IMR-90 (cell line): Measurements from ENCODE around the gene ITCH. TPM values are rescaled to one million over a fixed set of nuclear protein-coding genes. Genes with fewer than 3 reads are reported as not detected.

Source experiments
- ATAC-seq: fragments of 200-7000 bp; cut with Tn5 transposase; 2 replicates; pipeline ENCODE4 v1.9.1; 2020; ENCODE audit warnings: low read depth, mild to moderate bottlenecking, moderate library complexity
- BruUV-seq: library from RNA; stranded (reverse); fragments of 400-500 nt; replicated peaks from 2 replicates; lab custom pipeline; 2021; lab: Mats Ljungman, UMichigan
- CTCF ChIA-PET: fragments of 300-600 bp; formaldehyde crosslinking; extraction: SDS; loops from one replicate; lab custom pipeline; 2021; ENCODE audit warnings: antibody characterized with exemption; lab: Yijun Ruan, JAX
- POLR2A ChIA-PET: fragments of 300-600 bp; sonication (Branson Sonifier 250); formaldehyde crosslinking; loops from one replicate; lab custom pipeline; 2022; ENCODE audit warnings: antibody characterized with exemption; ENCODE audit not compliant: unreplicated experiment; lab: Charles Lee
- DNase-seq: peaks from one replicate; pipeline ENCODE4 v3.0.0; 2013
- H2AFZ ChIP-seq: replicated peaks from 2 replicates; pipeline ENCODE3; 2013; ENCODE audit warnings: low read length, mild to moderate bottlenecking; ENCODE audit not compliant: poor library complexity
- H2AK5ac ChIP-seq: 2 replicates; pipeline ENCODE4 v1.6.1; 2013; ENCODE audit warnings: low read depth, low read length, inconsistent platforms
- H2AK9ac ChIP-seq: replicated peaks from 2 replicates; pipeline ENCODE3; 2013; ENCODE audit warnings: mild to moderate bottlenecking, low read depth, low read length, moderate library complexity; ENCODE audit not compliant: poor library complexity
- H2BK120ac ChIP-seq: 2 replicates; pipeline ENCODE4 v1.6.1; 2013; ENCODE audit warnings: low read depth, low read length, inconsistent platforms
- H2BK15ac ChIP-seq: 3 replicates; pipeline ENCODE4 v1.6.1; 2013; ENCODE audit warnings: low read depth, low read length, inconsistent platforms
- H2BK20ac ChIP-seq: 2 replicates; pipeline ENCODE4 v1.6.1; 2013; ENCODE audit warnings: low read depth, mild to moderate bottlenecking, inconsistent platforms, low read length, moderate library complexity
- H2BK5ac ChIP-seq: 2 replicates; pipeline ENCODE4 v1.6.1; 2013; ENCODE audit warnings: mild to moderate bottlenecking, low read depth, low read length, inconsistent platforms; ENCODE audit not compliant: poor library complexity, severe bottlenecking
- H3K14ac ChIP-seq: replicated peaks from 2 replicates; pipeline ENCODE4 v1.6.1; 2013; ENCODE audit warnings: low read depth, low read length, inconsistent platforms
- H3K18ac ChIP-seq: 2 replicates; pipeline ENCODE4 v1.6.1; 2013; ENCODE audit warnings: low read depth, low read length, control low read depth
- H3K23ac ChIP-seq: 2 replicates; pipeline ENCODE4 v1.6.1; 2013; ENCODE audit warnings: low read depth, low read length, inconsistent platforms
- H3K27ac ChIP-seq: 2 replicates; pipeline ENCODE4 v1.5.1; 2013; ENCODE audit warnings: mild to moderate bottlenecking, control low read depth, low read length; ENCODE audit not compliant: insufficient read depth
- H3K27me3 ChIP-seq: 2 replicates; pipeline ENCODE4 v1.6.1; 2013; ENCODE audit warnings: low read length; ENCODE audit not compliant: control insufficient read depth, insufficient read depth
- H3K36me3 ChIP-seq: 2 replicates; pipeline ENCODE4 v1.6.1; 2013; ENCODE audit warnings: low read length, mixed read lengths; ENCODE audit not compliant: control insufficient read depth, insufficient read depth
- H3K4ac ChIP-seq: 2 replicates; pipeline ENCODE4 v1.6.1; 2013; ENCODE audit warnings: low read depth, low read length, inconsistent platforms
- H3K4me1 ChIP-seq: 2 replicates; pipeline ENCODE4 v1.6.1; 2013; ENCODE audit warnings: low read length, mixed read lengths; ENCODE audit not compliant: control insufficient read depth, insufficient read depth
- H3K4me2 ChIP-seq: 2 replicates; pipeline ENCODE4 v1.6.1; 2013; ENCODE audit warnings: low read depth, mild to moderate bottlenecking, control low read depth, low read length, moderate library complexity
- H3K4me3 ChIP-seq: 2 replicates; pipeline ENCODE4 v1.5.1; 2013; ENCODE audit warnings: low read depth, mild to moderate bottlenecking, control low read depth, low read length, moderate library complexity; ENCODE audit not compliant: insufficient read depth
- H3K56ac ChIP-seq: 2 replicates; pipeline ENCODE4 v1.6.1; 2013; ENCODE audit warnings: low read length, inconsistent platforms; ENCODE audit not compliant: insufficient read depth; ENCODE audit errors: extremely low read depth
- H3K79me1 ChIP-seq, 2 experiments: 2 replicates each; pipeline ENCODE4 v1.6.1; 2013; ENCODE audit warnings: low read length in 2 of 2, inconsistent platforms in 1 of 2, low read depth in 1 of 2
- H3K9ac ChIP-seq: 2 replicates; pipeline ENCODE4 v1.6.1; 2013; ENCODE audit warnings: low read depth, low read length, control low read depth
- H3K9me1 ChIP-seq: 2 replicates; pipeline ENCODE4 v1.6.1; 2013; ENCODE audit warnings: low read length, inconsistent platforms; ENCODE audit not compliant: insufficient read depth
- H3K9me3 ChIP-seq: 2 replicates; pipeline ENCODE4 v1.6.1; 2013; ENCODE audit warnings: low read length; ENCODE audit not compliant: control insufficient read depth, insufficient read depth
- H4K20me1 ChIP-seq: 2 replicates; pipeline ENCODE4 v1.6.1; 2013; ENCODE audit warnings: low read length, inconsistent platforms; ENCODE audit not compliant: insufficient read depth
- H4K5ac ChIP-seq: 2 replicates; pipeline ENCODE4 v1.6.1; 2013; ENCODE audit warnings: mild to moderate bottlenecking, low read depth, low read length, control low read depth
- H4K8ac ChIP-seq, 2 experiments: 2 replicates each; pipeline ENCODE4 v1.6.1; 2013; ENCODE audit warnings: low read depth in 2 of 2, low read length in 2 of 2, control low read depth in 1 of 2, inconsistent platforms in 1 of 2
- H4K91ac ChIP-seq: 2 replicates; pipeline ENCODE4 v1.6.1; 2013; ENCODE audit warnings: low read depth, low read length, inconsistent platforms; ENCODE audit not compliant: insufficient read depth
- CEBPB ChIP-seq: IDR thresholded peaks from 2 replicates; pipeline ENCODE4 v1.6.1; 2012; ENCODE audit warnings: low read depth, low read length, improper control_type of control experiment
- FOS ChIP-seq: fragments of 150-350 bp; IDR thresholded peaks from 2 replicates; pipeline ENCODE4 v1.6.1; 2016; ENCODE audit warnings: low read depth, low read length
- MAFK ChIP-seq: IDR thresholded peaks from 2 replicates; pipeline ENCODE4 v1.6.1; 2012; ENCODE audit warnings: low read depth, low read length, improper control_type of control experiment
- MAZ ChIP-seq: IDR thresholded peaks from 2 replicates; pipeline ENCODE4 v1.6.1; 2012; ENCODE audit warnings: low read depth, mild to moderate bottlenecking, low read length, improper control_type of control experiment, moderate library complexity, borderline replicate concordance
- MXI1 ChIP-seq: IDR thresholded peaks from 2 replicates; pipeline ENCODE4 v1.6.1; 2012; ENCODE audit warnings: low read depth, mild to moderate bottlenecking, low read length, moderate library complexity, borderline replicate concordance
- POLR2A ChIP-seq: IDR thresholded peaks from 2 replicates; pipeline ENCODE4 v1.6.1; 2012; ENCODE audit warnings: mild to moderate bottlenecking, low read depth, low read length
- RAD21 ChIP-seq: IDR thresholded peaks from 2 replicates; pipeline ENCODE4 v1.6.1; 2012; ENCODE audit warnings: low read length, improper control_type of control experiment
- RCOR1 ChIP-seq: IDR thresholded peaks from 2 replicates; pipeline ENCODE4 v1.6.1; 2012; ENCODE audit warnings: mild to moderate bottlenecking, low read length, improper control_type of control experiment; ENCODE audit not compliant: insufficient replicate concordance
- SMC3 ChIP-seq: fragments of 150-350 bp; IDR thresholded peaks from 2 replicates; pipeline ENCODE4 v1.6.1; 2016; ENCODE audit warnings: low read depth, mild to moderate bottlenecking, antibody characterized with exemption, low read length, moderate library complexity
- whole genome bisulfite sequencing, 2 experiments: methylation state at CpG; one replicate each; pipeline versions ENCODE4 v1.1.5 to v1.1.7; 2013; ENCODE audit warnings: missing lambda C conversion rate in 2 of 2; ENCODE audit not compliant: insufficient read length in 1 of 2; ENCODE audit errors: extremely low coverage in 2 of 2; 5-methylcytosine and 5-hydroxymethylcytosine counted together
- dilution Hi-C: fragments of 300-500 bp; cut with HindIII; formaldehyde crosslinking; loops from one replicate; pipeline ENCODE4 v1.14.3; 2018; ENCODE audit warnings: low sequenced_read_pairs; ENCODE audit not compliant: unreplicated experiment
- in situ Hi-C: fragments of 300-500 bp; cut with MboI; formaldehyde crosslinking; loops from 3 replicates; pipeline ENCODE4 v1.14.3; 2019; ENCODE audit warnings: low sequenced_read_pairs, inconsistent platforms, mixed read lengths
- intact Hi-C: fragments of 100-400 bp; cut with micrococcal nuclease; formaldehyde crosslinking; loops from 2 replicates; pipeline ENCODE4 v1.10.0; 2022
- polyA plus RNA-seq, 3 experiments: library from polyadenylated mRNA; depleted of rRNA; stranded (reverse); fragments of >200 nt; gene quantifications; 2 replicates each; pipeline ENCODE4 v1.2.3, GENCODE V29; 2012; ENCODE audit warnings: low replicate concordance in 1 of 3
- total RNA-seq: library from RNA; depleted of rRNA; stranded (reverse); fragments of >200 nt; gene quantifications from 2 replicates; pipeline ENCODE4 v1.2.3, GENCODE V29; 2012
- TF ChIP-seq, protein P1 (sequence below): fragments of 150-350 bp; IDR thresholded peaks from 2 replicates; pipeline ENCODE4 v1.6.1; 2017; ENCODE audit warnings: mild to moderate bottlenecking, antibody characterized with exemption, low read length, low read depth

The ITCH gene
- total and polyA plus RNA-seq, 2 of the 4 experiments (the other 2 are of a cell fraction), result 12.7 to 94.6 TPM

DNA sequence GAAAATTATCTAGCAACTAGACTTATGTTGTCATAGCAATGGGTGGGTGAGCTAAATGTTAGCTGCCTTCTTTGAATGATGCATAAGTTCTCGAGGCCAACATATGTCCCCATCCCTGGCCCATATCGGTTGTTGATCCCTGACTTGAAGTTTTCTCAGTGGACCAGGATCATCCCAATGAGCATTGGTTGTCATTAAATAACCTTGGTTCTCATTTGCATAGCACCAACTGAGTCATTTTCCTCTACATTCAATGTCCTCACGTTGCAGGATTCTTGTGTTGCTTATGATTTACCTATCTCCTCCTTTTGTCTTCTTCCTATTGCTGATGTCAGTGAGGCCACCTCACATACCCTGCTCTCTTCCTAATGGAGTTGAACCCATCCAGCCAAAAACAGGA, 47.8 kb upstream of the ITCH start:
- Histone ChIP-seq H4K91ac (no peak overlapping the region), H3K56ac (no peak overlapping the region), H3K9me3 (no peaks in the 10 kb centered on the region), H3K4ac (no peak overlapping the region), H3K79me1 (0 out of 4 replicates have a peak, but pooled peaks cover 0 to 8% of the 10 kb centered on the region in 2 experiments), H3K14ac (no peak overlapping the region), H3K36me3 (no peaks in the 10 kb centered on the region), H4K8ac (no peak overlapping the region), H3K4me2 (no peak overlapping the region), H2BK15ac (peak overlapping the region; percentile 25; the same call in 1 of the 3 replicates), H3K9me1 (peaks cover 11% of the 10 kb centered on the region), H2AK5ac (peak overlapping the region; percentile 52; the same call in 1 of the 2 replicates), H3K18ac (no peak overlapping the region), H2BK20ac (no peak overlapping the region), H4K5ac (no peak overlapping the region), H3K9ac (no peak overlapping the region), H2BK5ac (no peak overlapping the region), H2AFZ (no peak overlapping the region), H3K27me3 (no peaks in the 10 kb centered on the region), H3K27ac (no peak overlapping the region), H3K4me1 (peaks cover 4% of the 10 kb centered on the region), H3K23ac (no peak overlapping the region), H4K20me1 (no peaks in the 10 kb centered on the region), H2BK120ac (no peak overlapping the region), H3K4me3 (no peak overlapping the region), H2AK9ac (no peak overlapping the region)
- POLR2A ChIA-PET, result no interaction called here
- no peak for TF ChIP-seq MAFK
- no peak for TF ChIP-seq FOS
- TF ChIP-seq RAD21, result no peak
- no peak for TF ChIP-seq SMC3
- TF ChIP-seq POLR2A, result no peak
- TF ChIP-seq RCOR1, result no peak
- no peak for TF ChIP-seq MAZ
- no peak for TF ChIP-seq MXI1
- TF ChIP-seq, protein P1, sequence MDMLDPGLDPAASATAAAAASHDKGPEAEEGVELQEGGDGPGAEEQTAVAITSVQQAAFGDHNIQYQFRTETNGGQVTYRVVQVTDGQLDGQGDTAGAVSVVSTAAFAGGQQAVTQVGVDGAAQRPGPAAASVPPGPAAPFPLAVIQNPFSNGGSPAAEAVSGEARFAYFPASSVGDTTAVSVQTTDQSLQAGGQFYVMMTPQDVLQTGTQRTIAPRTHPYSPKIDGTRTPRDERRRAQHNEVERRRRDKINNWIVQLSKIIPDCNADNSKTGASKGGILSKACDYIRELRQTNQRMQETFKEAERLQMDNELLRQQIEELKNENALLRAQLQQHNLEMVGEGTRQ, result no peak
- TF ChIP-seq CEBPB, result no peak
- no peak for ATAC-seq
- intact Hi-C loops (no loop called here), dilution Hi-C loops (no loop called here), in situ Hi-C loops (loop anchor here (10.0 kb wide), 1 partner anchor 160 kb away; no protein-coding TSS in a partner anchor)
- BruUV-seq, result no TSS peak
- WGBS, 2 experiments, result 100% methylated on average over 1 of the region's 3 CpGs; no CpG with 5 or more reads in 1 of the 2 experiments
- CTCF ChIA-PET, result no interaction called here
- no peak for DNase-seq
